HG03378 (cell line): ENCODE results near the gene KIAA0408.
"Not testable (repeated sequence)": the region's sequence is repeated elsewhere in the genome, so short reads cannot be mapped to it uniquely, and the experiment has no call there.

ENCODE experiments used
- ATAC-seq: cut with Tn5 transposase; IDR thresholded peaks from one replicate; pipeline ENCODE4 v1.9.1; 2021; ENCODE audit warnings: mild to moderate bottlenecking, moderate library complexity; ENCODE audit not compliant: unreplicated experiment

Gene KIAA0408

DNA sequence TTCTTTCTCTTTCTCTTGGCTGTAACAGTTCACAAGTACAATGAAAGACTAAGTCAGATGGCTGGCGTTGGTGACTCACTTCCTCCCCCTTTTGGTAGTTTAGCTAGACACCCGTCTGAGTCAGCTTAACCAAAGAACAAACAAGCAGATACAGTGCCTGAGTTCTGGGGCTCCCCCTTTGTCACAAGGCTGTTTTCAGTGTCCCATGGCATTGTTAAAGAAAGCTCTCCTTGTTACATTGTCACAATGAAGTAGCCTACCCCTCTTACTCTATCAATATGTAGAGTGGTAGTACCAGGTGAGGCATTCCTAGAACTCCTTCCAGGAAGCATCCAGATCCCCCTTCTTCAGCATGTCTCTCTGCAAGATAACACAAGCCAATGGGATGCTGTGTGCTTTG lies 38.6 kb downstream of the KIAA0408 start:
- ATAC-seq: peak; percentile 100

DNA sequence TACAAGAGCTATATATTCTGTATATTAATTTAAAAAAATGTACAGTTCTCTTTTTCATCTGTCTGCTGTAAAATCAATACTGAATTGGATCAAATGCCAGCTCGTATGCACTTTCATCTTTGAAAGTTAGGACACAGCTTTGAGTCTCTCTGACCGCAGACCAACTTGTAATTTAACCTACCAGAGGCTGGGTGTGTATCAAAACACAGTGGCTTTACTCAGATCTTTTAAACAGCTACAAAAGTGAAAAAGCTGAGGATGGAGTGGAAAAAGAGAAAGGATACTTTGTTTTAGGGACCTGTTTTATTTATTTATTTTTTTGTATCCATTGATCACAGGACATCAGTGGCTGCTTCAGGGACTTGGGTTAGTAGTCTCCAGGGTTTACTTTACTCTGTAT lies 44.1 kb downstream of the KIAA0408 start:
- no peak for ATAC-seq

DNA sequence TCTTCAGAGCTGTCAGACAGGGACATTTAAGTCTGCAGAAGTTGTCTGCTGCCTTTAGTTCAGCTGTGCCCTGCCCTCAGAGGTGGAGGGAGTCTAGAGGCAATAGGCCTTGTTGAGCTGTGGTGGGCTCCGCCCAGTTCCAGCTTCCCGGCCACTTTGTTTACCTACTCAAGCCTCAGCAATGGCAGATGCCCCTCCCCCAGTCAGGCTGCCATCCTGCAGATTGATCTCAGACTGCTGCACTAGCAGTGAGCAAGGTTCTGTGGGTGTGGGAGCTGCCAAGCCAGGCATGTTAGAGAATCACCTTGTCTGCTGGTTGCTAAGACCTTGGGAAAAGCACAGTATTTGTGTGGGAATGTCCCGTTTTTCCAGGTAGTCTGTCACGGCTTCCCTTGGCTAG lies 46.1 kb downstream of the KIAA0408 start:
- ATAC-seq: not testable (repeated sequence)

DNA sequence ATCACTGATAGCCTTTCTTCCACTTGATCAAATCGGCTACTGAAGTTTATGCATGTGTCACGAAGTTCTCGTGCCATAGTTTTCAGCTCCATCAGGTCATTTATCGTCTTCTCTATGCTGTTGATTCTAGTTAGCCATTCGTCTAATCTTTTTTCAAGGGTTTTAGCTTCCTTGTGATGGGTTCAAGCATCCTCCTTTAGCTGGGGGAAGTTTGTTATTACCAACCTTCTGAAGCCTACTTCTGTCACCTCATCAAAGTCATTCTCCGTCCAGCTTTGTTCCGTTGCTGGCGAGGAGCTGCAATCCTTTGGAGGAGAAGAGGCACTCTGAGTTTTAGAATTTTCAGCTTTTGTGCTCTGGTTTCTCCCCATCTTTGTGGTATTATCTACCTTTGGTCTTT lies 47.2 kb downstream of the KIAA0408 start:
- not testable (repeated sequence) for ATAC-seq
